ENCODE measurements around the gene PALLD.

Gene PALLD

GRCh38 chr4:168825975-168826374, 329.1 kb downstream of the PALLD start:
- TF ChIP-seq CTCF (IDR thresholded peaks at IDR 0.05; ENCODE audit: control insufficient read depth, insufficient read depth, low read depth, low read length, missing control alignments) = no peak
- no peak for DNase-seq (ENCODE audit: low read depth)
- no peak overlapping the region for H3K4me3 ChIP-seq (ENCODE audit: control insufficient read depth, low read depth, low read length)

- no peak for DNase-seq (ENCODE audit: low read depth)
- H3K4me3 ChIP-seq (ENCODE audit: control insufficient read depth, low read depth, low read length) = no peak overlapping the region
- TF ChIP-seq CTCF (IDR thresholded peaks at IDR 0.05; ENCODE audit: control insufficient read depth, insufficient read depth, low read depth, low read length, missing control alignments) = no peak
Observed at GRCh38 chr4:168826620-168827019, 329.8 kb downstream of the PALLD start.

- no peak for DNase-seq (ENCODE audit: low read depth)
- H3K4me3 ChIP-seq (ENCODE audit: control insufficient read depth, low read depth, low read length) = peak overlapping the region; percentile 88; the same call in 1 of the 2 replicates
- no peak for TF ChIP-seq CTCF (IDR thresholded peaks at IDR 0.05; ENCODE audit: control insufficient read depth, insufficient read depth, low read depth, low read length, missing control alignments)
Observed at GRCh38 chr4:168830777-168831512, 334.1 kb downstream of the PALLD start.

- no peak for TF ChIP-seq CTCF (IDR thresholded peaks at IDR 0.05; ENCODE audit: control insufficient read depth, insufficient read depth, low read depth, low read length, missing control alignments)
- peak overlapping the region; percentile 88 for H3K4me3 ChIP-seq (ENCODE audit: control insufficient read depth, low read depth, low read length)
- no peak for DNase-seq (ENCODE audit: low read depth)
Observed at GRCh38 chr4:168831585-168831918, 334.7 kb downstream of the PALLD start.

GRCh38 chr4:168831919-168832762, 335.3 kb downstream of the PALLD start:
- no peak for DNase-seq (ENCODE audit: low read depth)
- no peak for TF ChIP-seq CTCF (IDR thresholded peaks at IDR 0.05; ENCODE audit: control insufficient read depth, insufficient read depth, low read depth, low read length, missing control alignments)
- H3K4me3 ChIP-seq (ENCODE audit: control insufficient read depth, low read depth, low read length) = peak overlapping the region; percentile 88

- no peak for DNase-seq (ENCODE audit: low read depth)
- TF ChIP-seq CTCF (IDR thresholded peaks at IDR 0.05; ENCODE audit: control insufficient read depth, insufficient read depth, low read depth, low read length, missing control alignments) = peak; percentile 37
- peak overlapping the region; percentile 88 for H3K4me3 ChIP-seq (ENCODE audit: control insufficient read depth, low read depth, low read length)
Observed at GRCh38 chr4:168832763-168833575, 336.1 kb downstream of the PALLD start.
